H9 (cell line): ENCODE measurements around the gene UBE4B. TPM values are rescaled to one million over a fixed set of nuclear protein-coding genes. Genes with fewer than 3 reads are reported as not detected.

ENCODE experiments used
- DNase-seq: peaks from one replicate; pipeline ENCODE4 v3.0.0-alpha.2; 2017
- H2AFZ ChIP-seq: one replicate; pipeline ENCODE4 v1.6.1; 2013; ENCODE audit warnings: mild to moderate bottlenecking, low read length, control low read depth, moderate library complexity
- H2AK5ac ChIP-seq: 2 replicates; pipeline ENCODE4 v1.6.1; 2013; ENCODE audit warnings: low read length, control low read depth, mixed read lengths; ENCODE audit not compliant: insufficient read length
- H2BK120ac ChIP-seq: one replicate; pipeline ENCODE4 v1.6.1; 2013; ENCODE audit warnings: low read depth, mild to moderate bottlenecking, low read length, control low read depth, inconsistent platforms; ENCODE audit not compliant: poor library complexity, severe bottlenecking
- H2BK12ac ChIP-seq: 2 replicates; pipeline ENCODE4 v1.6.1; 2013; ENCODE audit warnings: low read length, control low read depth, mixed read lengths, low read depth; ENCODE audit not compliant: insufficient read length
- H2BK15ac ChIP-seq: 2 replicates; pipeline ENCODE4 v1.6.1; 2013; ENCODE audit warnings: low read depth, low read length, control low read depth
- H2BK20ac ChIP-seq: one replicate; pipeline ENCODE4 v1.6.1; 2013; ENCODE audit warnings: low read depth, mild to moderate bottlenecking, low read length, control low read depth, inconsistent platforms; ENCODE audit not compliant: poor library complexity, severe bottlenecking
- H2BK5ac ChIP-seq: 2 replicates; pipeline ENCODE4 v1.6.1; 2013; ENCODE audit warnings: low read length, control low read depth, mixed read lengths; ENCODE audit not compliant: insufficient read length
- H3K14ac ChIP-seq: 2 replicates; pipeline ENCODE4 v1.6.1; 2013; ENCODE audit warnings: low read length, control low read depth; ENCODE audit not compliant: insufficient read depth
- H3K18ac ChIP-seq: 2 replicates; pipeline ENCODE4 v1.6.1; 2013; ENCODE audit warnings: low read depth, mild to moderate bottlenecking, mixed read lengths, low read length, control low read depth; ENCODE audit not compliant: insufficient read length
- H3K23ac ChIP-seq: 2 replicates; pipeline ENCODE4 v1.6.1; 2013; ENCODE audit warnings: low read length, control low read depth, mixed read lengths, low read depth; ENCODE audit not compliant: insufficient read length
- H3K23me2 ChIP-seq: 2 replicates; pipeline ENCODE4 v1.6.1; 2013; ENCODE audit warnings: low read depth, mild to moderate bottlenecking, mixed read lengths, low read length, control low read depth; ENCODE audit not compliant: insufficient read length, poor library complexity, severe bottlenecking
- H3K27ac ChIP-seq: 2 replicates; pipeline ENCODE4 v1.5.1; 2013; ENCODE audit warnings: low read length, control low read depth, mixed read lengths, low read depth; ENCODE audit not compliant: insufficient read length
- H3K27me3 ChIP-seq: 2 replicates; pipeline ENCODE4 v1.6.1; 2013; ENCODE audit warnings: low read length, control low read depth, inconsistent platforms; ENCODE audit not compliant: insufficient read depth
- H3K4ac ChIP-seq: 2 replicates; pipeline ENCODE4 v1.6.1; 2013; ENCODE audit warnings: low read depth, mild to moderate bottlenecking, control low read depth, inconsistent platforms, low read length, moderate library complexity
- H3K4me1 ChIP-seq: 2 replicates; pipeline ENCODE4 v1.6.1; 2013; ENCODE audit warnings: low read length, control low read depth, inconsistent platforms; ENCODE audit not compliant: insufficient read depth
- H3K4me2 ChIP-seq: 2 replicates; pipeline ENCODE4 v1.6.1; 2013; ENCODE audit warnings: low read length, control low read depth, mixed read lengths; ENCODE audit not compliant: insufficient read length, insufficient read depth
- H3K56ac ChIP-seq: 2 replicates; pipeline ENCODE4 v1.6.1; 2013; ENCODE audit warnings: low read depth, mild to moderate bottlenecking, mixed read lengths, low read length, control low read depth; ENCODE audit not compliant: insufficient read length
- H3K79me1 ChIP-seq: 2 replicates; pipeline ENCODE4 v1.6.1; 2013; ENCODE audit warnings: low read depth, mild to moderate bottlenecking, moderate library complexity, low read length, control low read depth, inconsistent platforms; ENCODE audit not compliant: insufficient read depth, poor library complexity, severe bottlenecking
- H3K79me2 ChIP-seq: 2 replicates; pipeline ENCODE4 v1.6.1; 2013; ENCODE audit warnings: low read length, control low read depth, inconsistent platforms; ENCODE audit not compliant: insufficient read depth
- H3K9ac ChIP-seq: 2 replicates; pipeline ENCODE4 v1.6.1; 2013; ENCODE audit warnings: low read length, control low read depth, mixed read lengths; ENCODE audit not compliant: insufficient read length; ENCODE audit errors: extremely low read depth
- H3K9me3 ChIP-seq: one replicate; pipeline ENCODE4 v1.6.1; 2013; ENCODE audit warnings: low read depth, low read length, inconsistent platforms; ENCODE audit not compliant: control insufficient read depth
- H3T11ph ChIP-seq: one replicate; pipeline ENCODE4 v1.6.1; 2013; ENCODE audit warnings: mild to moderate bottlenecking, low read length, control low read depth, inconsistent platforms
- H4K20me1 ChIP-seq: one replicate; pipeline ENCODE4 v1.6.1; 2013; ENCODE audit not compliant: control insufficient read depth, insufficient read length, insufficient read depth
- H4K5ac ChIP-seq: 2 replicates; pipeline ENCODE4 v1.6.1; 2013; ENCODE audit warnings: low read depth, mild to moderate bottlenecking, mixed read lengths, low read length, control low read depth; ENCODE audit not compliant: insufficient read length
- H4K8ac ChIP-seq: replicated peaks from 2 replicates; pipeline ENCODE4 v1.6.1; 2013; ENCODE audit warnings: low read length, control low read depth, mixed read lengths, low read depth; ENCODE audit not compliant: insufficient read length
- H4K91ac ChIP-seq: 2 replicates; pipeline ENCODE4 v1.6.1; 2013; ENCODE audit warnings: low read depth, mild to moderate bottlenecking, moderate library complexity, mixed read lengths, low read length, control low read depth; ENCODE audit not compliant: insufficient read length
- H3K27ac Mint-ChIP-seq, 3 experiments: 2 replicates in 2 of 3; 3 replicates in 1 of 3; pipeline ENCODE4 v1.8.0; 2020 to 2021; ENCODE audit warnings: mixed read lengths in 3 of 3, mild to moderate bottlenecking in 1 of 3, moderate library complexity in 1 of 3
- H3K27me3 Mint-ChIP-seq: 2 replicates; pipeline ENCODE4 v1.8.0; 2021; ENCODE audit warnings: low read depth, mild to moderate bottlenecking, moderate library complexity, mixed read lengths
- H3K36me3 Mint-ChIP-seq, 3 experiments: 2 replicates in 2 of 3; 3 replicates in 1 of 3; pipeline ENCODE4 v1.8.0; 2020 to 2021; ENCODE audit warnings: low read depth in 3 of 3, mixed read lengths in 3 of 3; ENCODE audit not compliant: insufficient read depth in 1 of 3
- H3K4me1 Mint-ChIP-seq, 2 experiments: 2 replicates each; pipeline ENCODE4 v1.8.0; 2020; ENCODE audit warnings: mixed read lengths in 2 of 2
- H3K4me3 Mint-ChIP-seq, 2 experiments: 2 replicates in 1 of 2; 3 replicates in 1 of 2; pipeline ENCODE4 v1.8.0; 2020 to 2021; ENCODE audit warnings: mild to moderate bottlenecking in 2 of 2, mixed read lengths in 2 of 2, moderate library complexity in 1 of 2
- H3K9me3 Mint-ChIP-seq, 2 experiments: 2 replicates in 1 of 2; 3 replicates in 1 of 2; pipeline ENCODE4 v1.8.0; 2020; ENCODE audit warnings: mild to moderate bottlenecking in 2 of 2, mixed read lengths in 2 of 2, moderate library complexity in 1 of 2
- CTCF ChIP-seq: fragments of 200-600 bp; sonication (generic); conservative IDR thresholded peaks from 3 replicates; pipeline ENCODE4 v1.8.0; 2021; ENCODE audit warnings: antibody characterized with exemption, mild to moderate bottlenecking
- WGBS: extraction: QIAGEN DNeasy Blood & Tissue Kit; methylation state at CpG from one replicate; pipeline ENCODE4 v1.1.7; 2013; ENCODE audit warnings: missing lambda C conversion rate, low lambda C conversion rate, mixed read lengths; ENCODE audit not compliant: insufficient read length; ENCODE audit errors: extremely low coverage; 5-methylcytosine and 5-hydroxymethylcytosine counted together
- total RNA-seq: library from RNA; stranded (reverse); gene quantifications from 2 replicates; pipeline ENCODE4 v1.2.1, GENCODE V29; 2021

UBE4B gene
- total RNA-seq, 1 experiment from 2014 or later, result 67.6 TPM

GRCh38 chr1:10168912-10169514 is 136.3 kb downstream of the UBE4B start:
- Histone ChIP-seq H3K4ac (no peak overlapping the region), H3K79me2 (no peaks in the 10 kb centered on the region), H3K56ac (no peak overlapping the region), H3K27me3 (no peaks in the 10 kb centered on the region), H4K5ac (no peak overlapping the region), H3K9ac (no peak overlapping the region), H2AFZ (no peak overlapping the region), H3T11ph (no peak overlapping the region), H2BK15ac (no peak overlapping the region), H4K91ac (no peak overlapping the region), H3K14ac (no peak overlapping the region), H3K18ac (no peak overlapping the region), H2AK5ac (no peak overlapping the region), H3K4me1 (no peaks in the 10 kb centered on the region), H2BK12ac (no peak overlapping the region), H2BK20ac (no peak overlapping the region), H3K4me2 (no peak overlapping the region), H2BK5ac (no peak overlapping the region), H3K23ac (no peak overlapping the region), H4K20me1 (peaks cover 2% of the 10 kb centered on the region), H2BK120ac (no peak overlapping the region), H3K9me3 (no peaks in the 10 kb centered on the region), H3K79me1 (no peaks in the 10 kb centered on the region), H3K27ac (no peak overlapping the region), H3K23me2 (no peaks in the 10 kb centered on the region), H4K8ac (no peak overlapping the region)
- Mint-ChIP-seq H3K4me1 (no peaks in the 10 kb centered on the region), H3K36me3 (peaks cover 23 to 57% (median 56%) of the 10 kb centered on the region in 3 experiments; a peak in 6 of 7 replicates), H3K27ac (no peak overlapping the region), H3K27me3 (no peaks in the 10 kb centered on the region), H3K9me3 (no peaks in the 10 kb centered on the region), H3K4me3 (no peak overlapping the region)
- no peak for TF ChIP-seq CTCF
- DNase-seq, result no peak
- no CpG with 5 or more reads among the region's 7 CpGs for WGBS
